Measurements from ENCODE around the gene SLC39A6. TPM values are rescaled to one million over a fixed set of nuclear protein-coding genes. Genes with fewer than 3 reads are reported as not detected.

SLC39A6 gene
- total and polyA plus RNA-seq, 4 experiments from 2014 or later: 18.9 to 41.8 (median 27.6) TPM

- Mint-ChIP-seq H3K4me1 (peaks cover 42 to 85% (median 58%) of the 10 kb centered on the region in 4 donors), H3K27ac (peak overlapping the region in 6 of 7 donors; percentile 13 to 99 (median 98)), H3K36me3 (peaks cover 3 to 38% of the 10 kb centered on the region in 2 donors), H3K27me3 (no peaks in the 10 kb centered on the region), H3K4me3 (peak overlapping the region; percentile 92 to 98 (median 98)), H3K9me3 (peaks cover 0 to 3% (median 0%) of the 10 kb centered on the region in 8 donors)
- CTCF ChIA-PET (ENCODE audit: partially characterized antibody): no interaction called here
- H3K4me1 ChIP-seq (ENCODE audit: insufficient read depth, low read length): peaks cover 47% of the 10 kb centered on the region
- intact Hi-C loops (cut with micrococcal nuclease): loop anchor here (10.0 kb wide), 1 partner anchor 1156 kb away; no protein-coding TSS in a partner anchor
- H3K36me3 ChIP-seq (ENCODE audit: insufficient read depth, low read length): no peaks in the 10 kb centered on the region
- peak overlapping the region; percentile 100 for H3K27ac ChIP-seq (ENCODE audit: low read depth, low read length)
- DNase-seq: no peak
- POLR2A ChIA-PET (ENCODE audit: partially characterized antibody): interaction anchor here (0.6 to 3.4 kb wide), 4 partner anchors 19 to 158 kb away, joined by 3 to 31 read pairs (median 18); partner anchors contain the start of genes RMP24 and RPRD1A
- H3K4me3 ChIP-seq (ENCODE audit: low read length in 2 of 2): peak overlapping the region; percentile 78 to 90
- no peaks in the 10 kb centered on the region for H3K9me3 ChIP-seq (ENCODE audit: control insufficient read depth in 1 of 2, low read length in 2 of 2)
- H3K27me3 ChIP-seq (ENCODE audit: insufficient read depth, low read length): no peaks in the 10 kb centered on the region
Observed at GRCh38 chr18:36130883-36131653, 1.9 kb upstream of the SLC39A6 start.

GRCh38 chr18:36130039-36130831 is 1.1 kb upstream of the SLC39A6 start:
- intact Hi-C loops (cut with micrococcal nuclease): loop anchor here (10.0 kb wide), 1 partner anchor 1155 kb away; no protein-coding TSS in a partner anchor
- DNase-seq: peak in 1 of 5 donors; percentile 4

GRCh38 chr18:36128907-36129299 is 237 bp downstream of the SLC39A6 start:
- no peaks in the 10 kb centered on the region for H3K27me3 Mint-ChIP-seq
- ChIA-PET CTCF (ENCODE audit: partially characterized antibody) (interaction anchor here (1.1 to 1.9 kb wide), 4 partner anchors 15 to 111 kb away, joined by 3 to 6 read pairs (median 4); no protein-coding TSS in a partner anchor), POLR2A (ENCODE audit: partially characterized antibody) (interaction anchor here (0.6 to 3.4 kb wide), 18 partner anchors 9 to 839 kb away, joined by 3 to 31 read pairs (median 4); partner anchors contain the start of genes INO80C, KIAA1328, RMP24 and RPRD1A)
- Histone ChIP-seq H3K4me3 (ENCODE audit: low read length in 2 of 2) (peak overlapping the region; percentile 85 to 90), H3K36me3 (ENCODE audit: insufficient read depth, low read length) (no peaks in the 10 kb centered on the region), H3K9me3 (ENCODE audit: control insufficient read depth in 1 of 2, low read length in 2 of 2) (no peaks in the 10 kb centered on the region), H3K27me3 (ENCODE audit: insufficient read depth, low read length) (no peaks in the 10 kb centered on the region), H3K4me1 (ENCODE audit: insufficient read depth, low read length) (peaks cover 43% of the 10 kb centered on the region), H3K27ac (ENCODE audit: low read depth, low read length) (peak overlapping the region; percentile 100)
- peak overlapping the region; percentile 92 to 98 (median 98) for H3K4me3 Mint-ChIP-seq
- H3K36me3 Mint-ChIP-seq: peaks cover 13 to 36% of the 10 kb centered on the region in 2 donors
- peak in 1 of 5 donors; percentile 3 for DNase-seq
- peak overlapping the region; percentile 97 to 99 (median 98) for H3K27ac Mint-ChIP-seq
- H3K4me1 Mint-ChIP-seq: peaks cover 37 to 77% (median 57%) of the 10 kb centered on the region in 4 donors
- intact Hi-C loops (cut with micrococcal nuclease): loop anchor here (1.0 to 5.0 kb wide), 7 partner anchors 62 to 1087 kb away; partner anchors contain the start of genes GALNT1, KIAA1328, MAPRE2 and RMP24
- peaks cover 0 to 3% (median 0%) of the 10 kb centered on the region in 8 donors for H3K9me3 Mint-ChIP-seq

More at GRCh38 chr18:36130039-36130831, 1.1 kb upstream of the SLC39A6 start:
- H3K4me1 ChIP-seq (ENCODE audit: insufficient read depth, low read length): peaks cover 47% of the 10 kb centered on the region
- no peaks in the 10 kb centered on the region for H3K36me3 ChIP-seq (ENCODE audit: insufficient read depth, low read length)
- H3K4me1 Mint-ChIP-seq: peaks cover 39 to 85% (median 56%) of the 10 kb centered on the region in 4 donors
- POLR2A ChIA-PET (ENCODE audit: partially characterized antibody): interaction anchor here (0.5 to 3.4 kb wide), 11 partner anchors 10 to 841 kb away, joined by 3 to 31 read pairs (median 5); partner anchors contain the start of genes INO80C, RMP24, RPRD1A and ZSCAN30
- H3K4me3 Mint-ChIP-seq: peak overlapping the region; percentile 92 to 98 (median 98)
- peak overlapping the region; percentile 100 for H3K27ac ChIP-seq (ENCODE audit: low read depth, low read length)
- H3K4me3 ChIP-seq (ENCODE audit: low read length in 2 of 2): peak overlapping the region; percentile 78 to 90
- H3K9me3 ChIP-seq (ENCODE audit: control insufficient read depth in 1 of 2, low read length in 2 of 2): no peaks in the 10 kb centered on the region
- H3K27ac Mint-ChIP-seq: peak overlapping the region; percentile 97 to 99 (median 98)
- H3K27me3 ChIP-seq (ENCODE audit: insufficient read depth, low read length): no peaks in the 10 kb centered on the region
- H3K27me3 Mint-ChIP-seq: no peaks in the 10 kb centered on the region
- H3K9me3 Mint-ChIP-seq: peaks cover 0 to 3% (median 0%) of the 10 kb centered on the region in 8 donors
- H3K36me3 Mint-ChIP-seq: peaks cover 4 to 35% of the 10 kb centered on the region in 2 donors
- CTCF ChIA-PET (ENCODE audit: partially characterized antibody): interaction anchor here (0.9 to 1.9 kb wide), 3 partner anchors 9 to 112 kb away, joined by 3 to 6 read pairs (median 3); no protein-coding TSS in a partner anchor

GRCh38 chr18:36128530-36128870 is 640 bp downstream of the SLC39A6 start:
- Mint-ChIP-seq H3K4me1 (peaks cover 36 to 74% (median 55%) of the 10 kb centered on the region in 4 donors), H3K27me3 (no peaks in the 10 kb centered on the region), H3K36me3 (peaks cover 16 to 37% of the 10 kb centered on the region in 2 donors), H3K9me3 (peaks cover 0 to 3% (median 0%) of the 10 kb centered on the region in 8 donors), H3K27ac (peak overlapping the region; percentile 86 to 99 (median 98)), H3K4me3 (peak overlapping the region; percentile 92 to 98 (median 98))
- Histone ChIP-seq H3K4me3 (ENCODE audit: low read length in 2 of 2) (peak overlapping the region; percentile 85 to 90), H3K27me3 (ENCODE audit: insufficient read depth, low read length) (no peaks in the 10 kb centered on the region), H3K9me3 (ENCODE audit: control insufficient read depth in 1 of 2, low read length in 2 of 2) (no peaks in the 10 kb centered on the region), H3K36me3 (ENCODE audit: insufficient read depth, low read length) (peaks cover 2% of the 10 kb centered on the region), H3K27ac (ENCODE audit: low read depth, low read length) (peak overlapping the region; percentile 100), H3K4me1 (ENCODE audit: insufficient read depth, low read length) (peaks cover 43% of the 10 kb centered on the region)
- ChIA-PET CTCF (ENCODE audit: partially characterized antibody) (interaction anchor here (1.1 to 1.9 kb wide), 4 partner anchors 15 to 111 kb away, joined by 3 to 6 read pairs (median 4); no protein-coding TSS in a partner anchor), POLR2A (ENCODE audit: partially characterized antibody) (interaction anchor here (0.6 to 3.4 kb wide), 18 partner anchors 8 to 701 kb away, joined by 3 to 31 read pairs (median 4); partner anchors contain the start of genes INO80C, KIAA1328, RMP24 and RPRD1A)
- intact Hi-C loops (cut with micrococcal nuclease): loop anchor here (5.0 kb wide), 1 partner anchor 1086 kb away; the partner anchor contains the start of gene MAPRE2
- peak in 3 of 5 donors; percentile 0 to 13 (median 8) for DNase-seq

GRCh38 chr18:36127836-36128529 is 1.2 kb downstream of the SLC39A6 start:
- Mint-ChIP-seq H3K36me3 (peaks cover 20 to 40% of the 10 kb centered on the region in 2 donors), H3K4me3 (peak overlapping the region; percentile 92 to 98 (median 98)), H3K27ac (peak overlapping the region; percentile 82 to 99 (median 97)), H3K4me1 (peaks cover 34 to 70% (median 53%) of the 10 kb centered on the region in 4 donors), H3K27me3 (no peaks in the 10 kb centered on the region), H3K9me3 (peaks cover 0 to 3% (median 0%) of the 10 kb centered on the region in 8 donors)
- peak in 1 of 5 donors; percentile 1 for DNase-seq
- Histone ChIP-seq H3K36me3 (ENCODE audit: insufficient read depth, low read length) (peaks cover 4% of the 10 kb centered on the region), H3K9me3 (ENCODE audit: control insufficient read depth in 1 of 2, low read length in 2 of 2) (no peaks in the 10 kb centered on the region), H3K4me3 (ENCODE audit: low read length in 2 of 2) (peak overlapping the region; percentile 85 to 90), H3K27ac (ENCODE audit: low read depth, low read length) (peak overlapping the region; percentile 100), H3K27me3 (ENCODE audit: insufficient read depth, low read length) (no peaks in the 10 kb centered on the region), H3K4me1 (ENCODE audit: insufficient read depth, low read length) (peaks cover 38% of the 10 kb centered on the region)
- POLR2A ChIA-PET (ENCODE audit: partially characterized antibody): interaction anchor here (0.6 to 3.4 kb wide), 13 partner anchors 8 to 701 kb away, joined by 3 to 31 read pairs (median 5); partner anchors contain the start of genes INO80C, KIAA1328, RMP24 and RPRD1A
- intact Hi-C loops (cut with micrococcal nuclease): loop anchor here (5.0 kb wide), 1 partner anchor 1086 kb away; the partner anchor contains the start of gene MAPRE2
- CTCF ChIA-PET (ENCODE audit: partially characterized antibody): interaction anchor here (1.1 to 1.9 kb wide), 4 partner anchors 16 to 110 kb away, joined by 3 to 6 read pairs (median 4); no protein-coding TSS in a partner anchor

GRCh38 chr18:36126668-36127067 is 2.5 kb downstream of the SLC39A6 start:
- peaks cover 24% of the 10 kb centered on the region for H3K4me1 ChIP-seq (ENCODE audit: insufficient read depth, low read length)
- no peak overlapping the region for H3K4me3 ChIP-seq (ENCODE audit: low read length in 2 of 2)
- no peak overlapping the region for H3K27ac ChIP-seq (ENCODE audit: low read depth, low read length)
- no peaks in the 10 kb centered on the region for H3K9me3 ChIP-seq (ENCODE audit: control insufficient read depth in 1 of 2, low read length in 2 of 2)
- DNase-seq: no peak
- peaks cover 29 to 54% of the 10 kb centered on the region in 2 donors for H3K36me3 Mint-ChIP-seq
- ChIA-PET CTCF (ENCODE audit: partially characterized antibody) (no interaction called here), POLR2A (ENCODE audit: partially characterized antibody) (interaction anchor here (1.0 kb wide), 1 partner anchor 154 kb away, joined by 3 read pairs; no protein-coding TSS in a partner anchor)
- H3K27me3 Mint-ChIP-seq: no peaks in the 10 kb centered on the region
- H3K4me1 Mint-ChIP-seq: peaks cover 24 to 56% (median 41%) of the 10 kb centered on the region in 4 donors
- H3K27ac Mint-ChIP-seq: peak overlapping the region in 1 of 7 donors; percentile 11
- intact Hi-C loops (cut with micrococcal nuclease): loop anchor here (5.0 kb wide), 1 partner anchor 1084 kb away; the partner anchor contains the start of gene MAPRE2
- H3K4me3 Mint-ChIP-seq: peak overlapping the region in 3 of 8 donors; percentile 38 to 63 (median 63)
- H3K9me3 Mint-ChIP-seq: peaks cover 0 to 3% (median 0%) of the 10 kb centered on the region in 8 donors
- no peaks in the 10 kb centered on the region for H3K27me3 ChIP-seq (ENCODE audit: insufficient read depth, low read length)
- H3K36me3 ChIP-seq (ENCODE audit: insufficient read depth, low read length): peaks cover 4% of the 10 kb centered on the region
